TTC549 (cell line): Measurements from ENCODE around the gene ETS1.

Source experiments
- FAIRE-seq: peaks from 2 replicates; lab custom pipeline; 2012; peaks lifted over from hg19 to GRCh38; lab: Jason Lieb, UNC

The ETS1 gene

DNA sequence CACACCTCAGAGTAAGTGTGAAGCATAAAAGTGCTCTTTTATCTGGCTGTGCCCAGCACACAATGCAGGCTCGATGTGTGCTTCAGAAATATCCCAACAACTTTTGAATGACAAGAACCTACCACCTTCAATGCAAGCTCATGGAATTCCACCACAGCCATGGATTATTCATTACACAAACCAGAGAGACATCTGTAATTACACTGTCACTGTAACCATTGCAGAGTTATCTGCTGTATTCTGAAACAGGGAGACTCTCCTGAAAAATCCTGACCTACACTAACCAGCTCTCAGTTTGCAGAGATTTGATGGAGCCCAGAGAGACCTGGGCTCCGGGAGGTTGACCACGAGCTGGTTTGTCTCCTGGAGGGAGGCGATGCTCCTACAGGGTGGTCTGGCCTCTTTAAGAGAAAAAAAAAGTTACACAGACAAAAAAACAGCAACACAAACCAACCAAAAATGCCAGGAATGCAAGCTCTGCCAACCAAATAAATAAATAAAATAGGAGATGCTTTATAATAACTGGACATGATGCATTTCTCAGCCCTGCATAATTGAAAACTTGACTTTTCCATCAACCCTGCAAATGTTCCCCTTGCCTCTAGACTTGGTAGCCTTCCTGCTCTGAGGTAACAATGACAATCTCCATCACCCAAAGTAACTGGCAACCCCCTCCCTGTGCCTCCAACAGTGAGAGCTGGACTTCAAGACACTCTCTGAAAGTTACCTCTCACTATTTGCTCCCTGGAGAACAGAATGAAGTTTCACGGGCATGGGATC lies 69.7 kb downstream of the ETS1 start:
- no peak for FAIRE-seq

GRCh38 chr11:128516886-128517285 lies 70.5 kb downstream of the ETS1 start:
- no peak for FAIRE-seq

GRCh38 chr11:128515826-128516778 lies 71.3 kb downstream of the ETS1 start:
- FAIRE-seq, result no peak

GRCh38 chr11:128515086-128515485 lies 72.3 kb downstream of the ETS1 start:
- FAIRE-seq, result no peak

GRCh38 chr11:128513915-128514681 lies 73.3 kb downstream of the ETS1 start:
- no peak for FAIRE-seq

DNA sequence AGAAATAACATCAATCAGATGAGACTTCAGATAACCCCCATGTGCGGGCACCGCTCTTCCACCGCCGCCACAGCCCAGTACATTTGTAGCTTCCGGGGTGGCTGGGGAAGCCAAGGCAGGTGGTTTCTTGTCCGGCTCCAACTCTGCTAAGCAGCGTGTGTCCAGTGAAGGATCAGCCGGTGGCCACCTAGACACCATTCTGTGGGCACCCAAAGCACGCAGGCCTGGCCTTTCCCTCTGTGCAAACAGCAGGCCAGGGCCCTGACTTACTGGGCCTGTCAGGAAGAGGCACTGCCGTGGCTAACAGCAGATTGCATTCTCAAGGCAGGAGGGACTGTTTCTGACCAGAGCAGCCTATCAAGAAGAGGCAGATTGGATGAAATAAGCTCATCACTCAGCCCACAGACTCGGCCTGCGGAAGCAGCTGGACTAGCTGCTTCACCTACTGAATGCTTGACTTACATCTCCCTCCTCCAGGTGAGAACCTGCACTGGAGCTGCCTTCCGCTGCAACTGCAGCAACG lies 74.8 kb downstream of the ETS1 start:
- FAIRE-seq, result no peak

- no peak for FAIRE-seq
Observed at GRCh38 chr11:128511712-128512111, 75.6 kb downstream of the ETS1 start.

GRCh38 chr11:128509621-128510389 lies 77.6 kb downstream of the ETS1 start:
- FAIRE-seq, result no peak

DNA sequence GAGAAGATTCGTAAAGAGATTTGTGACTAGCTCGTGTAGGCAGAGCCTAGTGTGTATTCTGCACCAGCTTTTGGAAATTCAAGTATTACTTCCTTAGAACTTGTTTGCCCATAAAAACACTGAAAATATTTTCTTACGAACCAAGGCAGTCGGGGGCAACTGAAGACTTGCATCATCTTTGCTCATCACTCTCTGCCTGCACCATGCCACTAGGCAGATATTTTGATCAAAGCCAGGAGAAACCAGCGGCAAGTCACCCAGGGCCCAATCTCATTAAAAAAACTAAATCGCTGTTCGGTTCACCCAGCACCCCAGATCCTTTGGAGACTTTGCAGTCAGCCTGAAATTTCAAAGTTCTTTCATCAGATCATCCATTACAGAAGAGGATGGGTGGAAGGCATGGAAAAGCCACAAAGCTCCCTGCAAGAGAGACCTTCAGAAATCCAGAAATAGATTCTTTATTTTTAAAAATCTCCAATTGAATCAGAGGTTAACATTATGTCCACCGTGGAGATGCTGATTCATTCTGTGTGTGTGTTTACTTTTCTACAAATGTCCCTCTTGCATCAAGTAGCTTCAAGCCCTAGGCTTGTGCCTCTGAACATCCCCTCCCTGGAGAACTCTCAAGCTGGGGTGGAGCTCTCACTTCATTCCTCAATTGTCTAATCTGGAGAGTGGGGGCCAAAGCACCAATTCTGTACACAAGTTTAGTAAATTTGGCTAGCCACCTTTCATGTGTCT lies 78.4 kb downstream of the ETS1 start:
- no peak for FAIRE-seq

- FAIRE-seq, result no peak
Observed at GRCh38 chr11:128507936-128508335, 79.4 kb downstream of the ETS1 start.

GRCh38 chr11:128506999-128507611 lies 80.3 kb downstream of the ETS1 start:
- FAIRE-seq, result no peak

DNA sequence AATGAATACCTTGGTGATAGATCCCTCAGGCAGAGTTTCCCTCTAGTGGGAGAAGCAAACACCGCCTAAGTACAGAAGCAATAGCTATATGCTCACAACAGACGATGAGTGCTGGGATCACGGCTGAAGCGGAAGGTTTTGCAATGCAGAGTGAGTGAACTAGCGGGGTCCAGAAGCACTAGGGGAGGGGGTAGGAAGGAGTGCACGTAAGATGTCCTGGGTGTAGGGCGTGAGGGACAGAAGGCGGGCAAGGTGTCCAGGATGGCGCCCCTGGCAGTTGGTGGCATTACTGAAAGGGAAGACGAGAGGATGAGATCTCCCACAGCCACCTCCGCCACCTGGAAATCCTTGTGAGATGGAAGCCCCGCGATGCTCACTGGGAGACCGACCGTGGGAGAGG lies 81.0 kb downstream of the ETS1 start:
- no peak for FAIRE-seq

GRCh38 chr11:128505449-128506065 lies 81.8 kb downstream of the ETS1 start:
- FAIRE-seq, result no peak

- FAIRE-seq, result no peak
Observed at GRCh38 chr11:128504486-128504885, 82.9 kb downstream of the ETS1 start.

GRCh38 chr11:128503245-128503991 lies 83.9 kb downstream of the ETS1 start:
- no peak for FAIRE-seq

- FAIRE-seq, result no peak
Observed at GRCh38 chr11:128502726-128503125, 84.6 kb downstream of the ETS1 start.

- FAIRE-seq, result no peak
Observed at GRCh38 chr11:128501632-128502549, 85.5 kb downstream of the ETS1 start.

DNA sequence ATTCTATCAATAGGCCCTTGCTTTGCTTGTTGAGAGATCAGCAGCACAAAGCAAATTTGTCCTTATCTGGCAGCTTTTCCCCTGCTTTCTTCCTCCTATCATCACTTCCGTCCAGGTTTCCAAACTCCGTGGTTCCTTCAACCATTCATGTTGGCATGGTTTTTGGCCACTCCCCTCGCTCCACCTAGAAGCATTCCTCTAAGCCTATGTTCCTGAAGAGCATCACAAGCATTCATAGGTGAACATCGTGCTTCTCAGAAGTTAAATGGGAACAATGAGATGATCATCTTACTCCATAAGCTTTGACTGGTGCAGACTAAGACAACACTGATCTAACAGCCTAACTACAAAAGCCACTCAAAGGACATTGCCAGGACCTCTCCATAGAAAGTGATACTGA lies 86.3 kb downstream of the ETS1 start:
- FAIRE-seq, result no peak
